ENCODE results near the gene IFI16.
"Not testable (repeated sequence)": the region's sequence is repeated elsewhere in the genome, so short reads cannot be mapped to it uniquely, and the experiment has no call there.

IFI16 gene

GRCh38 chr1:159092036-159092760 is 82.5 kb downstream of the IFI16 start:
- DNase-seq: no peak

GRCh38 chr1:159098596-159098995 is 88.9 kb downstream of the IFI16 start:
- no peak for DNase-seq

DNA sequence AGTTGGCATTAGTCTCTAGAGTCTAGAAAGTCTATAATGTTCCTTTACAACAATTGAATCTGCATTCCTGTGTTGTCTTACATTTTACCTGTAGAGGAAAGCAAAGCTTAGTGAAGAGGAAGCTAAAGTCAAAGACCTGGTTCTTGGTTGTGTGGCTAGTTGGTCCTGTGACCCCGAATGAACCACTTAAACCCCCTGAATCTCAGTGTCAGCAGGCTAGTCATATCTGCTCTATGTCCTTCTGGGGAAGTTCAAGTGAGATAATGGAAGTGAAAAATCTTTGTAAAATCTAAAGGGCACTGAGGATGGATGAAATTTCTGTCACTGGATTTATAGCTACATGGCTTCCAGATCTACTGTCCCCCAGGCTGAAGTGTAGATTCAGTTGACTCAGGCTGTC is 90.9 kb downstream of the IFI16 start:
- no peak for DNase-seq

DNA sequence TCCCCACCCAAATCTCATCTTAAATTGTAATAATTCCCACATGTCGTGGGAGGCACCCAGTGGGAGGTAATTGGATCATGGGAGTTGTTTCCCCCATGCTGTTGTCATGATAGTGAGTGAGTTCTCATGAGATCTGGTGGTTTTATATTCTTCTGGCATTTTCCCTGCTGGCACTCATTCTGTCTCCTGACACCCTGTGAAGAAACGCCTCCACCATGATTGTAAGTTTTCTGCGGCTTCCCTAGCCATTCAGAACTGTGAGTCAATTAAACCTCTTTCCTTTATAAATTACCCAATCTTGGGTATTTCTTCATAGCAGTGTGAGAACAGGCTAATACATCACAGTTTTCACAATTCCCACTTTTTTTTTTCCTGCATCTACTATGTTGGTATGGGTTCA is 93.3 kb downstream of the IFI16 start:
- not testable (repeated sequence) for DNase-seq
